HG03457 (cell line): ENCODE measurements around the gene ANKS1B.
"Not testable (repeated sequence)": the region's sequence is repeated elsewhere in the genome, so short reads cannot be mapped to it uniquely, and the experiment has no call there.

ENCODE experiments used
- ATAC-seq: cut with Tn5 transposase; IDR thresholded peaks from one replicate; pipeline ENCODE4 v1.9.1; 2021; ENCODE audit warnings: moderate number of reproducible peaks; ENCODE audit not compliant: unreplicated experiment

Gene ANKS1B

DNA sequence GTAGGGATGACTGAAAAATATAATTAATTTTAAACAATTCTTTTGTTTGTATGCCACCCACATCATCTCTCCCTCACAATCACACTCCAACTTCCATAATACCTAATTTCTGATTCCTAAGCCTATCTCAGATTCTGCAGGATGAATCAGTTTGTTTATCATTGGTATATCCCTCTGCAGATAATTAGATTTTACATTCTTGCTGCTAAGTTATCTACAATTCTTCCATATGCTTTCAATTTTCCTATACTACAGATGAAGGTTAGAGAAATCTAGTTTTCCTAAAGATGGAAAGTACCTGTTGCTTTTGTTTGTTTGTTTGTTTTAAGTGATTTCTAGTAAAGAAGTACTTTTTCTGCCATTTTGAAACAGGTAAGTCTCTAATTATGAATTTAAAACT lies 105.3 kb downstream of the ANKS1B start:
- no peak for ATAC-seq

DNA sequence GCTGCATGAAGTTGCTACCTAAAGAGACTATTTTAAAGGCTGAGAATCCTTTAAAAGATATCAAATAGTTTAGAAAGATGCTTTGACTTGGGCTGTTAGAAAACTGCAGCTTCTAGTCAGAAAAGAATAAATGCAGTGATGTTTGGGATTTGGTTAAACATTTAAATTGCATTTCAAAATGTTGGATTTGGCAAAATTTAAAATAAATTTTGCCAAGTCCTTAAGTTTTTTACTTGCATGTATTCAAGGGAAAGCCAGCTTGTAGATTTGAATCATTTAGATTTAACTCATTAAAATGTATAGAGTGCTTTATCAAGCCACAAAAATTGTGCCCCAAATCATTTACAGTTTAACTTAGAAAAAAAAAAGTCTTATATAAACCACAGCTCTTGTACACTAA lies 109.7 kb downstream of the ANKS1B start:
- ATAC-seq, result no peak

- ATAC-seq, result no peak
These were observed 114.7 kb downstream of the ANKS1B start for GRCh38 chr12:99870085-99870484.

- no peak for ATAC-seq
These were observed 123.0 kb downstream of the ANKS1B start for GRCh38 chr12:99861731-99862130.

- ATAC-seq, result no peak
These were observed 125.6 kb downstream of the ANKS1B start for GRCh38 chr12:99859126-99859525.

- ATAC-seq, result no peak
These were observed 132.1 kb downstream of the ANKS1B start for GRCh38 chr12:99852666-99853065.

DNA sequence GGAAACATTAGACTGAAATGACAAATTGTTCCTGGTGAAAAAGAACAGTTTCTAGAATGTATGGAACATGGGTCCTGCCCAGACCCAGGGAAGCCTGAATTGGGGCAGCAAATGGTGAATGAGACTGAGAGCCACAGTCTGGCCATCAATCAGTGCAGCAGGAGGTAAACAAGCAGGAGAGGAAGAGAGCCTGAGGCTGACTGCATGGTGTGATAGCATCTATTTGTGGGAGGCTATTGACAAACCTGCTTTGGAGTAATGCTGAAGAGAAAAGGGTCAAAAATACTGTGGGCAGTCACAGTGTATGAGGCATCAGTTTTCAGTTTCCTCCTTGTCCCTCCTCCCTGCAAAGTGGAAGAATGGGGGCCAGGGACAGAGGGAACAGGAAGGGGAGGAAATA lies 136.8 kb downstream of the ANKS1B start:
- no peak for ATAC-seq

DNA sequence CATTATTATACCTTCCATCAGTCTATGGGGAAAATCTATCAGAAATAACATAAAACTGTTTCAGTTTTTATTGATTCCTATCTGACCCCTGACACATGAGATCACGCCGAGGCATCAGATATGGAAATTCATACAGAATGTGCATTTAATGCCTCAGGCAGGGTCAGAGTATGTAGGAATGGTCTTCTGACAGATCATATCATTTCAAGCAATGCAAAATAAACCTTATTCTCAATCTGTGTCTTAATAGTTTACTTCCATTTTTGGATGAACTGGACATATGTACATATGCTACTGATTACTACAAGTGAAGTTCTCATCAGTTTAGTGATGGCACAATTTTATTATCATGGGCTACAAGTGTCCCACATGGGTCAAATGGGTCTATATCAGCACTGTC lies 150.0 kb downstream of the ANKS1B start:
- no peak for ATAC-seq

DNA sequence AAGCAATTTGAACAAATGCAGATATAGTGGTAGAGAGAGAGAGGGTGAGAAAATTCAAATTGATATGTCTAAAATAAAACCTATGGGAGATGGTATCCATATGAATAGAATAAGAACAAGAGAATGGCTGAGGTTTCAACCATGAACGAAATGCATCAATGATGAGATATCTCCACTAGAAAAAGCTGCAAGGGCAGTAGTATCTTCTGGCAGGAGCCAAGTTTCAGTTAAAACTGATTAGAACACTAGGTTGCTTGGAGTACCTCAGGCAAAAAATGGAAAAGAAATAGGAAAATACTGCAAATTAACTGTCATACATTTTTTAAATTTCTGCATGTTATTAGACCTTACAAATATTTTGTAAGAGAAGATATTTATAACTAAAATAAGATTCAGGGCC lies 151.3 kb downstream of the ANKS1B start:
- ATAC-seq, result no peak

DNA sequence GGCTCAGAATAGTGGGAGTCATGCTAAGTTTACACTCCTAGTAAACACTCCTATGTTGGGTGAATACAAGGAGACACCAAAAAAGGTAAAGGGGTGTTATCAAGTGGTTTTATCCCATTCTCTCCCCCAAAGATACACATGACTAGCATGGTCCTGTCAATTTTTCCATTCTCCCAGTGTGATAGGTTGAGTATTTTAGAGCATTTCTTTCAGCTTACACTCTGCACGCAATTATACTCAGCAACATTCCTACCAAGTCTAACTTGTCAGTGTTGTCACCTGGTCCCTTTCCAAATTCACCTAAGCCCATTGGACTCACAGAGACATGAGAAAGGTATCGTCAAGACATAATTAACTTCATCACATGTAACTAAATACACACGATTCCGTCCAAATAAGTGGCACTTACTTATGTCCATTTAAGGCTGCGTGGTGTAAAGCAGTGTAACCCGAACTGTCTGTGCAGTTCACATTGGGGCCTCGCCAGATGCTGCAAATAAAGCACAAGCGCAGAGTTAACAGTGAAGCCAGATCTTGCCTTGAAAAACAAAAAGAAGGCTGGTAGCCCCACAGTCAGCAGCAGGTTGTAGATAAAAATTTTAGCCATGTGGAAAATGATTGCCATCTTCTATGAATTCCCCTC lies 159.7 kb downstream of the ANKS1B start:
- no peak for ATAC-seq

DNA sequence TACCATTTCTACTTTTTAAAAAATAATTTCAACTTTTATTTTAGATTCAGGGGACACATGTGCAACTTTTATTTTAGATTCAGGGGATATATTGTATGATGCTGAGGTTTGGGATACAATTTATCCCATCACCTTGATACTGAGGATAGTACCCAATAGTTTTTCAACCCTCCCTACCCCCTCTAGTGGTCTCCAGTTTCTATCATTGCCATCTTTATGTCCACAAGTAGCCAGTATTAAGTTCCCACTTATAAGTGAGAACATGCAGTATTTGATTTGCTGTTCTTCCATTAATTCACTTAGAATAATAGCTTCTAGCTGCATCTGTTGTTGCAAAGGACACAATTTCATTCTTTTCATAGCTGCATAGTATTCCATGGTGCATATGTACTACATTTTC lies 162.5 kb downstream of the ANKS1B start:
- ATAC-seq, result no peak

GRCh38 chr12:99810718-99811593 lies 173.8 kb downstream of the ANKS1B start:
- ATAC-seq, result no peak

- ATAC-seq, result no peak
These were observed 174.8 kb downstream of the ANKS1B start for GRCh38 chr12:99809909-99810308.

DNA sequence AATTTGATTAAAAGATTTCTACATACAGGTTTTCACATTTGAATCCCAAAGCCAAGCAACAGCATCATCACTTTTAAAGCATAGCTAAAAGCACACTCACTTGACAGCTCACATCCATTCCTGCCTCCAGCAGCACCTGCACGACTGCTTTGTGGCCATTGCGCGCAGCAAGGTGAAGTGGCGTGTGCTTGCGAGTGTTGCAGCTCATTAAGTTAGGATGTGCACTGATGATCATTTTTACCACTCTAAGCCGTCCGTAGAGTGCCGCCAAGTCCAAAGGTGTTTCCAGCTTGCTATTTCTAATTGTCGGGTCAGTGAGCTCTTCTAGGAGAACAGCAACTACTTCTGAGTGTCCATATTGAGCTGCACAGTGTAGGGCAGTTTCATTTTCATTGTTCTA lies 178.4 kb downstream of the ANKS1B start:
- no peak for ATAC-seq

DNA sequence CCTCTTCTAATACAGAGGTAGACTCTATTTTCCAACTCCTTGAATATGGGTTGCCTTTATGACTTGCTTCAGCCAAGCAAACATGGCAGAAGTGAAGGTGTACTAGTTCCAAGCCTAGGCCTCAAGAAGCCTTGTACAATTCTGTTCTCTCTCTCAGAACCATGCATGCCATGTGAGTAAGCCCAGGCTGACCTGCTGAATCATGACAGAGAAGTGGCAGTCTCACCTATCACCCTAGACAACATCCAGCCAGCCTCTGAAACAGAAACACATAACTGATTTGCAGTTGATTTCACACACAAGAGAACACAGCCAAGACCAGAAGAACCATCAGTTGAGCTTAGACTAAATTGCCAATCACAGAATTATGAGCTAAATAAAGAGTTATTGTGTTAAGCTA lies 180.0 kb downstream of the ANKS1B start:
- ATAC-seq, result no peak

DNA sequence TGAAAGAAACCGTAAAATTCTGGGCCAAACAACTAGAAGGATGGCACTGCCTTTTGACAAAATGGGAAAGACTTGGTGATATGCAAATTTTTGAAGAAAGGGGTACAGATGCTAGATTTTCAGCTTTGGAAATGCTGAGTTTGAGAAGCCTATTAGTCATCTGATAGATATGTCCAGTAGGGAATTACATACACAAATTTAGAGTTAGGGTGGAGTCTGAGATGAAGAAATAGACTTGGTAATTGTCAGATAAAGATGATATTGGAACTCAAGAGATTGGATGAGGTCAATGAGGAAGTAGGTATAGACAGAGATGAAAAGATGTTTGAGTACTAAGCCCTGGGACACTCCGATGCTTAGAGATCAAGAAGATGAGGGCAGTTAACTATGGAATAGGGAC lies 184.1 kb downstream of the ANKS1B start:
- ATAC-seq, result no peak

DNA sequence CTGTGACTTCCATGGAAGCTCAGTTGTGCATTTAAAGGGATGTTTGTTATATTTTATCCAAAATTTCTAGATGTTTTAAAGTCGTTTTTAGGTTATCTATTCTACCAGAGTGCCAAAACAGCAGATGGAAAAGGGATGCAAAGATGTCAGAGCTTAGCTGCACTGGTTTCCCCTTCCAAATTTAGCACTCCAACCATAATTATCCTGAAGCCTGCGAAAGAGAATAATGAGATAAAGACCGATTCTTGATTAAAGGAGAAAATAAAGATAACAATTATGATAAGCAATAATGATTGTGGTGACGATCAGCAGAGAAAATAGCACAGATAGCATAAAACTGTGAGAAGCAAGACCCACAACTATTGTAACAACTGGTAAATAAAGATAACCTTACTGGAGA lies 186.8 kb downstream of the ANKS1B start:
- ATAC-seq, result not testable (repeated sequence)

GRCh38 chr12:99783421-99783820 lies 201.3 kb downstream of the ANKS1B start:
- no peak for ATAC-seq

DNA sequence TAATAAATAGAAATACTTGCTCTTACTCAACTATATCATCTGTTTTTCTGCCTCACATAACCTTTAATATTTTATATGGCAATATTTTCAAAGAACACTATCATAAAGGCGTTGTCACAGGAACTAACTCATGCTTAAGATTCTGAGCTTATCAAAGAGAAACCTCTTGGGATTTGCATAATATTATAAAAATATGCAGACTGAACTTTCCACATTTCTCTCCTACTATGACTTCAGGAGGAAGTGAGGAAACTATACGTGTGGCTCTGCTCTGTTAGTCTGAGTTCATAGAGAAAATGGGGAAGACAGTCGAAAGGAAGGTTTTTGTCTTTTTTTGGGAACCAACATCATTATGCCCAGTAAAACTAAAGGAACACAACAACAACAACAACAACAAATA lies 212.5 kb downstream of the ANKS1B start:
- ATAC-seq, result no peak

DNA sequence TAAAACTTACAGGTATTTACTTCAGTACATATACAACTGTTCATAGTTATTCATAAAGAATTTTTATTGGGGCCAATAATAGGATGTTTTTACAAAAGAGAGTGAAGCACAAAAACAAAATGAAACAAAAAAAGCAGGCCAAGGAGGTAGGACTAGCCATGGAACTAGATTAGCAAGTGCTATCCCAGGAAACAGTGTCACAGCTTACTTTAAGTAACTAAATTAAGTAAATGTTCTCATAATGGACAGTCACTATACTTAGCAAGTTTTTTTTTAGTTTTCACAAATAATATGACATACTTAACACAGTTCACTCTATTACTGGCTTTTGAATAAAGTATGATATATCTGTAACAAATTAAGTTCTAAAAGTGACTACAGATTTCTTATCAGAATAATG lies 213.1 kb downstream of the ANKS1B start:
- no peak for ATAC-seq

DNA sequence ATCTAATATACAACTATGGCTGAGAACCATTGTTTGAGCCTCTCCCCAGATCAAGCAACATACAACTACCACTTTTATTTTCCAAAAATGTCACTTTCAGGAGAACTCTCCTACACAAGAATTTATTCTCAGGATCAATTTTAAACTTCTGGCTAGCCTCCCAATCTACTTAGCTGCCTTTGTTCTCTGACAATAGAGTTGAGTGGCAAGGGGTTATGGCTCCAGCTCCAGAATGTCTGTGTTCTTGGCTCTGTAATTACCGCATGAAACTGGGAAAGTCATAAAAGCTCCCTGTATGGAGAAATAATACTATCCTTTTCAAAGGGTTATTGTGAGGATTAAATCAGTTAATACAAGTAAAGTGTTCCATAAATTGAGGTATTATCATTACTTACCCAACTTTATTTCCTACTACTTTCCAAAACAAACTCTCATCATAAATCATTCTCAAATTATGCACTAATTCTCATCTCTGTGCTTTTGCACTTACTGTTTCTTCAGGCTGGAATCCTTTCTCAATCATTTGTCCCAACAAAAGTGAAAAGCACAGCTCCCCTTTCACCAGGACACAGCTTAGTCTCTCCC lies 215.2 kb downstream of the ANKS1B start:
- no peak for ATAC-seq

DNA sequence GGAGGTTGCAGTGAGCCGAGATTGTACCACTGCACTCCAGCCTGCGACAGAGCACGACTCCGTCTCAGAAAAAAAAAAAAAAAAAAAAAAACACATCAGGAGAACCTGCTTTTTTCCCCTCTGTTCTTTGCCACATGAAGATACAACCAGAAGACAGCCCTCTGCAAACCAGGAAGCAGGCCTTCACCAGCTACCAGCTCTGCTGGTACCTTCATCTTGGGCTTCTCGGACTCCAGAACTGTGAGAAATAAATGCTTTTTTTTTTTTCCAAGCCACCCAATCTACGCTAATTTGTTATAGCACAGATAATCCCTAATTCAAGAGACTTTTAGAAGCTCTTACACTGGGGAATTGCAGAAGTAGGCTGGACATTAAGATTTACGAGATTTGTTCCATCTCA lies 216.0 kb downstream of the ANKS1B start:
- ATAC-seq, result no peak
